Activated CD4-positive, alpha-beta T cell treated with anti-CD3 and anti-CD28 coated beads, Interleukin-2, amount 10 ng/mL, durations not matched to agents 7 days and 5 days (primary cell): Measurements from ENCODE around the gene MVB12B. TPM values are rescaled to one million over a fixed set of nuclear protein-coding genes. Genes with fewer than 3 reads are reported as not detected.

ENCODE experiments used
- CTCF ChIA-PET: fragments of 350-600 bp; sonication (Branson Sonifier 250); formaldehyde crosslinking; loops from one replicate; lab custom pipeline; 2021; ENCODE audit warnings: antibody characterized with exemption; lab: Charles Lee
- POLR2A ChIA-PET: fragments of 350-600 bp; sonication (Branson Sonifier 250); formaldehyde crosslinking; loops from one replicate; lab custom pipeline; 2021; ENCODE audit warnings: antibody characterized with exemption; lab: Charles Lee
- DNase-seq: peaks from one replicate; pipeline ENCODE4 v3.0.0-alpha.2; 2020
- H3K27ac Mint-ChIP-seq: one replicate; pipeline ENCODE4 v1.8.0; 2021; ENCODE audit warnings: mild to moderate bottlenecking, moderate library complexity, mixed read lengths
- H3K27me3 Mint-ChIP-seq: one replicate; pipeline ENCODE4 v1.8.0; 2021; ENCODE audit warnings: mixed read lengths
- H3K36me3 Mint-ChIP-seq: one replicate; pipeline ENCODE4 v1.8.0; 2021; ENCODE audit warnings: low read depth, mixed read lengths
- H3K4me1 Mint-ChIP-seq: one replicate; pipeline ENCODE4 v1.8.0; 2021; ENCODE audit warnings: mixed read lengths
- H3K4me3 Mint-ChIP-seq: one replicate; pipeline ENCODE4 v1.8.0; 2021; ENCODE audit warnings: mild to moderate bottlenecking, moderate library complexity, mixed read lengths
- H3K9me3 Mint-ChIP-seq: one replicate; pipeline ENCODE4 v1.8.0; 2021; ENCODE audit warnings: mixed read lengths
- total RNA-seq, 2 experiments: library from RNA; stranded (reverse); gene quantifications; one replicate each; pipeline ENCODE4 v1.2.3, GENCODE V29; 2021

Gene MVB12B
- total RNA-seq, 2 experiments from 2014 or later: 7.3 to 7.6 TPM

GRCh38 chr9:126295936-126296600, 30.6 kb upstream of the MVB12B start:
- Mint-ChIP-seq H3K4me1 (no peaks in the 10 kb centered on the region), H3K36me3 (no peaks in the 10 kb centered on the region), H3K27me3 (peaks cover 1% of the 10 kb centered on the region), H3K9me3 (no peaks in the 10 kb centered on the region), H3K4me3 (no peak overlapping the region), H3K27ac (no peak overlapping the region)
- POLR2A ChIA-PET: no interaction called here
- CTCF ChIA-PET: no interaction called here
- DNase-seq: no peak

GRCh38 chr9:126296687-126297086, 29.9 kb upstream of the MVB12B start:
- no peak overlapping the region for H3K27ac Mint-ChIP-seq
- DNase-seq: no peak
- H3K9me3 Mint-ChIP-seq: no peaks in the 10 kb centered on the region
- H3K4me1 Mint-ChIP-seq: no peaks in the 10 kb centered on the region
- no peak overlapping the region for H3K4me3 Mint-ChIP-seq
- CTCF ChIA-PET: no interaction called here
- POLR2A ChIA-PET: no interaction called here
- no peaks in the 10 kb centered on the region for H3K27me3 Mint-ChIP-seq
- H3K36me3 Mint-ChIP-seq: no peaks in the 10 kb centered on the region

- no peaks in the 10 kb centered on the region for H3K9me3 Mint-ChIP-seq
- H3K4me1 Mint-ChIP-seq: peaks cover 5% of the 10 kb centered on the region
- POLR2A ChIA-PET: no interaction called here
- H3K4me3 Mint-ChIP-seq: no peak overlapping the region
- no peak for DNase-seq
- CTCF ChIA-PET: interaction anchor here (0.5 to 1.4 kb wide), 2 partner anchors 101 to 1435 kb away, joined by 3 to 4 read pairs; no protein-coding TSS in a partner anchor
- no peaks in the 10 kb centered on the region for H3K27me3 Mint-ChIP-seq
- no peaks in the 10 kb centered on the region for H3K36me3 Mint-ChIP-seq
- H3K27ac Mint-ChIP-seq: no peak overlapping the region
Measured at GRCh38 chr9:126297661-126298060, 29.0 kb upstream of the MVB12B start.

GRCh38 chr9:126298063-126298801, 28.4 kb upstream of the MVB12B start:
- DNase-seq: no peak
- Mint-ChIP-seq H3K9me3 (no peaks in the 10 kb centered on the region), H3K27ac (no peak overlapping the region), H3K4me3 (no peak overlapping the region), H3K27me3 (no peaks in the 10 kb centered on the region), H3K36me3 (no peaks in the 10 kb centered on the region), H3K4me1 (peaks cover 8% of the 10 kb centered on the region)
- ChIA-PET POLR2A (no interaction called here), CTCF (interaction anchor here (1.4 kb wide), 1 partner anchor 101 kb away, joined by 4 read pairs; no protein-coding TSS in a partner anchor)

- CTCF ChIA-PET: no interaction called here
- H3K36me3 Mint-ChIP-seq: no peaks in the 10 kb centered on the region
- no peaks in the 10 kb centered on the region for H3K9me3 Mint-ChIP-seq
- H3K27ac Mint-ChIP-seq: no peak overlapping the region
- no peak for DNase-seq
- peaks cover 1% of the 10 kb centered on the region for H3K27me3 Mint-ChIP-seq
- no peak overlapping the region for H3K4me3 Mint-ChIP-seq
- POLR2A ChIA-PET: interaction anchor here (0.6 kb wide), 1 partner anchor 1449 kb away, joined by 6 read pairs; no protein-coding TSS in a partner anchor
- H3K4me1 Mint-ChIP-seq: peaks cover 8% of the 10 kb centered on the region
Measured at GRCh38 chr9:126299706-126300276, 26.8 kb upstream of the MVB12B start.

- H3K4me1 Mint-ChIP-seq: peaks cover 8% of the 10 kb centered on the region
- no peaks in the 10 kb centered on the region for H3K36me3 Mint-ChIP-seq
- DNase-seq: no peak
- H3K27me3 Mint-ChIP-seq: peaks cover 2% of the 10 kb centered on the region
- ChIA-PET POLR2A (no interaction called here), CTCF (no interaction called here)
- no peak overlapping the region for H3K4me3 Mint-ChIP-seq
- no peak overlapping the region for H3K27ac Mint-ChIP-seq
- H3K9me3 Mint-ChIP-seq: no peaks in the 10 kb centered on the region
Measured at GRCh38 chr9:126301196-126301595, 25.4 kb upstream of the MVB12B start.

GRCh38 chr9:126301985-126302603, 24.5 kb upstream of the MVB12B start:
- DNase-seq: peak; percentile 77
- ChIA-PET POLR2A (interaction anchor here (0.7 kb wide), 1 partner anchor 792 kb away, joined by 3 read pairs; no protein-coding TSS in a partner anchor), CTCF (interaction anchor here (0.6 to 2.9 kb wide), 3 partner anchors 96 to 189 kb away, joined by 3 to 8 read pairs (median 5); no protein-coding TSS in a partner anchor)
- Mint-ChIP-seq H3K36me3 (no peaks in the 10 kb centered on the region), H3K4me1 (peaks cover 8% of the 10 kb centered on the region), H3K27me3 (peaks cover 4% of the 10 kb centered on the region), H3K4me3 (no peak overlapping the region), H3K27ac (no peak overlapping the region), H3K9me3 (no peaks in the 10 kb centered on the region)

- Mint-ChIP-seq H3K27ac (no peak overlapping the region), H3K9me3 (no peaks in the 10 kb centered on the region), H3K36me3 (no peaks in the 10 kb centered on the region), H3K4me1 (peaks cover 8% of the 10 kb centered on the region), H3K4me3 (no peak overlapping the region), H3K27me3 (peaks cover 5% of the 10 kb centered on the region)
- ChIA-PET CTCF (interaction anchor here (0.6 to 2.9 kb wide), 3 partner anchors 96 to 189 kb away, joined by 3 to 8 read pairs (median 5); no protein-coding TSS in a partner anchor), POLR2A (no interaction called here)
- no peak for DNase-seq
Measured at GRCh38 chr9:126302730-126303129, 23.9 kb upstream of the MVB12B start.

- Mint-ChIP-seq H3K9me3 (no peaks in the 10 kb centered on the region), H3K27ac (no peak overlapping the region), H3K4me1 (peaks cover 8% of the 10 kb centered on the region), H3K4me3 (no peak overlapping the region), H3K27me3 (peaks cover 5% of the 10 kb centered on the region), H3K36me3 (no peaks in the 10 kb centered on the region)
- ChIA-PET POLR2A (no interaction called here), CTCF (interaction anchor here (2.9 kb wide), 1 partner anchor 95 kb away, joined by 8 read pairs; no protein-coding TSS in a partner anchor)
- DNase-seq: no peak
Measured at GRCh38 chr9:126303488-126303887, 23.1 kb upstream of the MVB12B start.

- H3K27ac Mint-ChIP-seq: no peak overlapping the region
- no peaks in the 10 kb centered on the region for H3K36me3 Mint-ChIP-seq
- ChIA-PET CTCF (interaction anchor here (2.2 to 2.9 kb wide), 2 partner anchors 11 to 94 kb away, joined by 6 to 8 read pairs; no protein-coding TSS in a partner anchor), POLR2A (no interaction called here)
- peaks cover 5% of the 10 kb centered on the region for H3K27me3 Mint-ChIP-seq
- no peak overlapping the region for H3K4me3 Mint-ChIP-seq
- no peaks in the 10 kb centered on the region for H3K9me3 Mint-ChIP-seq
- H3K4me1 Mint-ChIP-seq: peaks cover 8% of the 10 kb centered on the region
- no peak for DNase-seq
Measured at GRCh38 chr9:126304207-126304970, 22.2 kb upstream of the MVB12B start.

- H3K27ac Mint-ChIP-seq: no peak overlapping the region
- H3K4me1 Mint-ChIP-seq: peaks cover 8% of the 10 kb centered on the region
- POLR2A ChIA-PET: no interaction called here
- no peak overlapping the region for H3K4me3 Mint-ChIP-seq
- no peak for DNase-seq
- peaks cover 5% of the 10 kb centered on the region for H3K27me3 Mint-ChIP-seq
- CTCF ChIA-PET: interaction anchor here (2.2 to 2.9 kb wide), 2 partner anchors 10 to 94 kb away, joined by 6 to 8 read pairs; no protein-coding TSS in a partner anchor
- H3K36me3 Mint-ChIP-seq: no peaks in the 10 kb centered on the region
- H3K9me3 Mint-ChIP-seq: no peaks in the 10 kb centered on the region
Measured at GRCh38 chr9:126304971-126305320, 21.7 kb upstream of the MVB12B start.
